Subcutaneous adipose tissue (tissue), 4 donors: ENCODE measurements around the gene CARNS1. TPM values are rescaled to one million over a fixed set of nuclear protein-coding genes. Genes with fewer than 3 reads are reported as not detected.

Source experiments
- total RNA-seq, 4 donors: library from RNA; depleted of rRNA; stranded (reverse); fragments of >200 nt; gene quantifications; one replicate each; pipeline ENCODE4 v1.1.0, GENCODE V29; 2016
- TF ChIP-seq, protein P1 (sequence below): fragments of 450-650 bp; IDR thresholded peaks from one replicate; pipeline ENCODE4 v1.5.1; 2016; ENCODE audit warnings: low read depth, mild to moderate bottlenecking, control low read depth, antibody characterized with exemption, moderate library complexity

The CARNS1 gene
- total RNA-seq, 4 donors from 2014 or later, result 0.17 to 0.38 (median 0.22) TPM; not detected in 1

DNA sequence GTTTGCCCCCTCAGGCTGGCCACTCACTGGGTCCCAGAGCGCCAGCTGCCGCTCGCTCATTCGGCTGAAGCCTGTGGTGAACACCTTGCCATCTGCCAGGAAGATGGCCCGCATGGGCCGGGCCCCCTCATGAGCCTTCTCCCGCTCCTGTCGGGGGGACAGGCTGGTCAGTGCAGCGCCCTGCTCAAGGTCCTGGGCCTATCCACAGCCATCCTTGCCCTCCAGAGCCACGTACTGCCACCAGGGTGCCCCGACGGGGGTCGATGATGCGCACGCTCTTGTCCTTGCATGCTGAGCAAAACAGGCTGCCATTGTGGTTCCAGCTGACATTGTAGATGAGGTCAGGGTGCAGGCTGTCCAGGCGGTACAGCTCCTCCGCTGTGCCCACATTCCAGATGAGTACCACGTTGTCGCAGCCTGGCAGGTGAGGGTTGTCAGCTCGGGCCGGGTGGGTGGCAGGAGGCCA lies 25.7 kb downstream of the CARNS1 start:
- TF ChIP-seq, protein P1, sequence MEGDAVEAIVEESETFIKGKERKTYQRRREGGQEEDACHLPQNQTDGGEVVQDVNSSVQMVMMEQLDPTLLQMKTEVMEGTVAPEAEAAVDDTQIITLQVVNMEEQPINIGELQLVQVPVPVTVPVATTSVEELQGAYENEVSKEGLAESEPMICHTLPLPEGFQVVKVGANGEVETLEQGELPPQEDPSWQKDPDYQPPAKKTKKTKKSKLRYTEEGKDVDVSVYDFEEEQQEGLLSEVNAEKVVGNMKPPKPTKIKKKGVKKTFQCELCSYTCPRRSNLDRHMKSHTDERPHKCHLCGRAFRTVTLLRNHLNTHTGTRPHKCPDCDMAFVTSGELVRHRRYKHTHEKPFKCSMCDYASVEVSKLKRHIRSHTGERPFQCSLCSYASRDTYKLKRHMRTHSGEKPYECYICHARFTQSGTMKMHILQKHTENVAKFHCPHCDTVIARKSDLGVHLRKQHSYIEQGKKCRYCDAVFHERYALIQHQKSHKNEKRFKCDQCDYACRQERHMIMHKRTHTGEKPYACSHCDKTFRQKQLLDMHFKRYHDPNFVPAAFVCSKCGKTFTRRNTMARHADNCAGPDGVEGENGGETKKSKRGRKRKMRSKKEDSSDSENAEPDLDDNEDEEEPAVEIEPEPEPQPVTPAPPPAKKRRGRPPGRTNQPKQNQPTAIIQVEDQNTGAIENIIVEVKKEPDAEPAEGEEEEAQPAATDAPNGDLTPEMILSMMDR, result no peak

DNA sequence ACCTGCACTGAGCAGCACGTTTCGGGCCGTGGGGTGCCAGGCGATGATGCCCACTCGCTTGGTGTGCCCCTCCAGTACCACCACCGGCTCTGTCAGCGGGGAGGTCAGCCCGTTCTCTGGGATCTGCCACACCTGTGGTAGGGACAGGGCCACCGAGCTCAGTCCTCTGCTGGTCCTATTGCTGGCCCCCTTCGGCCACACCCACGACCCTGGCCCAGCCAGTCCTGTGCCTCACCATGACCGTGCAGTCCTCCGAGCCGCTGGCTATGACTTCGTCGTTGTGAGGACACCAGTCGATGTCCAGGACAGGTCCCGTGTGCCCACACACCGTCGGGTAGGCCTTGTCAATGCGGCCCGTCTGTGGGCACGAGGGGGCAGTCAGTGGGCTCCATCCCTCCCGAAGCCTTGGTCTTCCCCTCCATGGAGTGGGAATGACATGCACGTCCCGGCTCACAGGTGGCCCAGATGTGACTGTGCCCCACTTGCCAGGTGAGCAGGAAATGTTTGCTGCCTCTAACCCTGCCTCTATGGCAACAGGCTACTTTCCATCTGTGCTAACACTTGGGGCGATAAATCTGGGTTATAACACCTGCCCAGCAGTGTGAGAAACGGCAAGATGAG lies 26.4 kb downstream of the CARNS1 start:
- TF ChIP-seq, protein P1, result no peak

DNA sequence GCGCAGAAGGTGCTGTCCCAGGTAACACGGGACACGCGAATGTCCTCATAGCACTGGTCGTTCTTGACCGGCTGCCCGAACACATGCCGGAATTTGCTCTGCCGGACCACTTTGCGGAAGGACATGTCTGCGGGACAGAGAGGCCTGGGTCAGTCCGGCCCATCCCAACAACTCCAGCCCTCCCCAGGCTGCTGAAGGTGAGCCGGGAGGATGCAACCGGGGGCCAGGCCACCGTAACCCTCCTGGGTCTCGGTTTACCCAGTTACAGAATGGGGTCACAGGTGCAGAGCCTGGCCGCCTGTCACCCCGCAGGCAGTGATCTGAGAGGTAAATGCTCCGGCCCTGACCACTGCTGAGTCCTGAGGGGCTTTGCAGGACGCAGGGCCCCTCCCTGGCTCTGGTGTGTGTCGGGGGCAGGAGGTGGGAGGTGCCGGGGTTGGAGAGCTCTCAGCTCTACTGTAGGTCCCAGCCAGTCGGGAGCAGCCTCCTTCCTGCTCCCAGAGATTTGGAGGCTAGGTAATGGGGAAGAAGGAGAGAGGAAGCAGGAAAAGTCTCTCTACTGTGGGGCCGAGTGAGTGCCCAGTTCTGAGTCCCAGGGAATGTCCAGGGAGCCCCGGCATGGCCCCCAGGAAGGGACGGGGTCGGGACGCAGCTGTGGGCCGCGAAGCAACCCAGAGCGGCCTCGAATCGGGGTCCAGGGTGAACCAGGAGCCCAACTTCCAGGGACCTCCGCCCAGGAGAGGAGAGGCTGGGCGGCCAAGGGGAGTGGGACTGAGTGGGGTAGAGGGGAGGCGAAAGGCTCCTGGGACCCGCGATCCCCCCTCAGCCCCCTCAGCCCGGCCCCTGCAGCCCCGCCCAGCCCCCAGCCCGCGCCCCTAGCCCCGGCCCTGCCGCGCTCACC lies 27.3 kb downstream of the CARNS1 start:
- TF ChIP-seq, protein P1, result no peak

DNA sequence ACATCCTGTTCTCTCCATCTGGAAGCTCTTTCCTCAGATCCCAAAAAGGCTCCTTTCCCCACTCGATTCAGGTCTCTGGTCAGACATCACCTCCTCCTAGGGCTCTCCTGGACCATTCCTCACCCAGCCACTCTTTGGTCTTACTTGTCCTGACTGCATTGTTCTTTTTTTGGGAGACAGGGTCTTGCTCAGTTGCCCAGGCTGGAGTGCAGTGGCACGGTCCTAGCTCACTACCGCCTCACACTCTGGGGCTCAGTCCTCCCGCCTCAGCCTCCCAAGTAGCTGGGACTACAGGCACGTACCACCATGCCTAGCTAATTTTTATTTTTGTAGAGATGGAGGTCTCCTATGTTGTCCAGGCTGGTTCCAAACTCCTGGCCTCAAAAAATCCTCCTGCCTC lies 30.0 kb downstream of the CARNS1 start:
- TF ChIP-seq, protein P1, result no peak

DNA sequence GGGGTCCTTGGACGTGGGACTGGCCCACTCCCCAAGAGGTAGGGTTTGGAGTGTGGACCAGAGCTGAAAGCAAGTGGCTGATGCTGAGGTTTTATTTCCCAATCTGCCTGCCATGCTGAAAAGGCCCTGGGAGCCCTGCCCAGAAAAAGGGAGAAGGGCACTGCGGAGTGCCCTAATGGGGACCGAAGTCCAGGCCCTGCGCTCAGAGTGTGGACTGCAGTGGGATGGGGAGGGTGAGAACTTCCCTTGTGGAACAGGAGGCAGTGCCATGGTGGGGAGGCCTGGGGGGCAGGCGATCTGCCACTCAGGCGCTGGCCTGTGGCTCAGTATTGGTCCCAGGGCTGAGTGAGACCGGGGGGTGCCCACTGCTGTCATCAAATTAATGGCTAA lies 32.7 kb downstream of the CARNS1 start:
- TF ChIP-seq, protein P1, result no peak

DNA sequence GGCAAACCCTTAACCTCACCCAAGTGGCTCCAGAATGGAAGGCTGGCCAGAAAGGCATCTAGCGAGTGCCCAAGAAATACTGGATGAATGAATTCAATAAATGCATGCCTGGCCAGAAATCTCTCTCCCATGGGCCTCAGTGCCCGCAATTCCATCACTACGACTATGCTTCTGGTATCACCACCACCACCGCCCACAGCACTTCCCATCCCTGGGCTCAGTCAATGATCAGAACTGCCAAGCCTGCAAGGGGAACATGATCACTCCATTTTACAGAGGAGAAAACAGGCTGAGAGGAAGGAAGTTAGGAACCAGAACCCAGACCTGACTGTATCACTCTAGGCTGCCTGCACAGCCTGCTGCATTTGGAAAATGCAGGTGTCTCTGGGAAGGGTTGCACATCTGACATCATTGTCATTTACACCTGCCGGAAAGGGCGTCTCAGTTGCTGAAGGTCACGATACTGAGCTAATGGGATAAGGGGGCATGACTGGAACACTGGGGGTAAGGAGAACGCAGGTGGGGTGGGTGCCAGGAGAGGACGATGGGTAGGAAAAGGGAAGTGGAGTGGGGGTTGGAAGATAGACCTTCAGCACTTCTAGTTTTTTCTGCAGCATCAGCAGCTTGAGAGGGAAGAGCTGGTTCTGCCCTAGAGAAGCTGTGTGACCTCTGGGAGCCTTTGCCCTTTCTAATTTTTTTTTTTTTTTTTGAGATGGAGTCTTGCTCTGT lies 33.8 kb downstream of the CARNS1 start:
- TF ChIP-seq, protein P1, result no peak
